HEK293 (cell line): ENCODE data around the gene TAF9B.

ENCODE experiments used
- HIC1 ChIP-seq: fragments of 450-650 bp; formaldehyde crosslinking; IDR thresholded peaks from 2 replicates; pipeline ENCODE4 v1.5.1; 2016; ENCODE audit warnings: missing biosample characterization, missing genetic modification characterization
- HOXA7 ChIP-seq: sonication (generic); formaldehyde crosslinking; IDR thresholded peaks from 2 replicates; pipeline ENCODE4 v1.8.1; 2022; ENCODE audit warnings: missing genetic modification reagents, borderline replicate concordance
- OVOL3 ChIP-seq: fragments of 450-650 bp; formaldehyde crosslinking; IDR thresholded peaks from 2 replicates; pipeline ENCODE4 v1.5.1; 2016; ENCODE audit warnings: missing biosample characterization, missing genetic modification characterization
- PRDM10 ChIP-seq: fragments of 450-650 bp; formaldehyde crosslinking; IDR thresholded peaks from 2 replicates; pipeline ENCODE4 v1.5.1; 2016; ENCODE audit warnings: missing biosample characterization, missing genetic modification characterization
- REPIN1 ChIP-seq: fragments of 450-650 bp; formaldehyde crosslinking; IDR thresholded peaks from 2 replicates; pipeline ENCODE4 v1.5.1; 2017; ENCODE audit warnings: missing biosample characterization, missing genetic modification characterization, low read depth
- SETDB1 ChIP-seq: IDR thresholded peaks from one replicate; pipeline ENCODE4 v1.6.1; 2017; ENCODE audit warnings: mild to moderate bottlenecking, low read length, moderate library complexity, mixed read lengths; ENCODE audit not compliant: insufficient read length
- SP3 ChIP-seq: fragments of 450-650 bp; formaldehyde crosslinking; IDR thresholded peaks from 2 replicates; pipeline ENCODE4 v1.5.1; 2016; ENCODE audit warnings: missing biosample characterization, missing genetic modification characterization
- TCF7L2 ChIP-seq: IDR thresholded peaks from 2 replicates; pipeline ENCODE4 v1.6.1; 2011; ENCODE audit warnings: low read depth, mild to moderate bottlenecking, inconsistent platforms, low read length, moderate library complexity, borderline replicate concordance
- ZFP41 ChIP-seq: fragments of 450-650 bp; formaldehyde crosslinking; IDR thresholded peaks from 2 replicates; pipeline ENCODE4 v1.5.1; 2016; ENCODE audit warnings: missing biosample characterization, missing genetic modification characterization, borderline replicate concordance
- ZNF140 ChIP-seq: fragments of 450-650 bp; formaldehyde crosslinking; IDR thresholded peaks from 2 replicates; pipeline ENCODE4 v1.5.1; 2016; ENCODE audit warnings: missing biosample characterization, missing genetic modification characterization
- ZNF23 ChIP-seq: fragments of 450-650 bp; formaldehyde crosslinking; IDR thresholded peaks from 2 replicates; pipeline ENCODE4 v1.5.1; 2016; ENCODE audit warnings: missing biosample characterization, missing genetic modification characterization, borderline replicate concordance
- ZNF302 ChIP-seq: fragments of 450-650 bp; formaldehyde crosslinking; IDR thresholded peaks from 2 replicates; pipeline ENCODE4 v1.5.1; 2016; ENCODE audit warnings: missing biosample characterization, missing genetic modification characterization, low read depth
- ZNF324 ChIP-seq: fragments of 450-650 bp; formaldehyde crosslinking; IDR thresholded peaks from 2 replicates; pipeline ENCODE4 v1.5.1; 2016; ENCODE audit warnings: missing biosample characterization, missing genetic modification characterization
- ZNF341 ChIP-seq: fragments of 450-650 bp; formaldehyde crosslinking; IDR thresholded peaks from 2 replicates; pipeline ENCODE4; 2016; ENCODE audit warnings: low read depth, missing biosample characterization, missing genetic modification characterization
- ZNF37A ChIP-seq: fragments of 450-650 bp; IDR thresholded peaks from 2 replicates; pipeline ENCODE4 v1.5.1; 2018; ENCODE audit warnings: missing biosample characterization, missing genetic modification characterization
- ZNF426 ChIP-seq: fragments of 450-650 bp; formaldehyde crosslinking; IDR thresholded peaks from 2 replicates; pipeline ENCODE4 v1.5.1; 2017; ENCODE audit warnings: missing biosample characterization, missing genetic modification characterization, mild to moderate bottlenecking, inconsistent platforms, moderate library complexity
- ZNF549 ChIP-seq: fragments of 450-650 bp; IDR thresholded peaks from 2 replicates; pipeline ENCODE4 v1.5.1; 2018; ENCODE audit warnings: missing biosample characterization, missing genetic modification characterization, mild to moderate bottlenecking, inconsistent platforms, moderate library complexity
- ZNF560 ChIP-seq: fragments of 450-650 bp; formaldehyde crosslinking; IDR thresholded peaks from 2 replicates; pipeline ENCODE4 v1.5.1; 2017; ENCODE audit warnings: missing biosample characterization, missing genetic modification characterization, borderline replicate concordance
- ZNF596 ChIP-seq: fragments of 450-650 bp; IDR thresholded peaks from 2 replicates; pipeline ENCODE4 v1.5.0; 2018; ENCODE audit warnings: missing biosample characterization, mild to moderate bottlenecking, missing genetic modification characterization, moderate library complexity
- ZNF645 ChIP-seq: fragments of 450-650 bp; formaldehyde crosslinking; IDR thresholded peaks from 2 replicates; pipeline ENCODE4; 2016; ENCODE audit warnings: missing biosample characterization, missing genetic modification characterization
- ZNF654 ChIP-seq: fragments of 450-650 bp; formaldehyde crosslinking; IDR thresholded peaks from 2 replicates; pipeline ENCODE4 v1.5.1; 2016; ENCODE audit warnings: low read depth, missing biosample characterization, missing genetic modification characterization
- ZNF76 ChIP-seq: fragments of 450-650 bp; formaldehyde crosslinking; IDR thresholded peaks from 2 replicates; pipeline ENCODE4; 2016; ENCODE audit warnings: low read depth, missing biosample characterization, missing genetic modification characterization, borderline replicate concordance
- ZSCAN23 ChIP-seq: fragments of 450-650 bp; formaldehyde crosslinking; IDR thresholded peaks from 2 replicates; pipeline ENCODE4 v1.5.1; 2016; ENCODE audit warnings: missing biosample characterization, missing genetic modification characterization
- ZXDB ChIP-seq: fragments of 450-650 bp; formaldehyde crosslinking; IDR thresholded peaks from 2 replicates; pipeline ENCODE4 v1.5.1; 2016; ENCODE audit warnings: missing biosample characterization, missing genetic modification characterization
- TF ChIP-seq, protein P1 (sequence below): fragments of 450-650 bp; formaldehyde crosslinking; IDR thresholded peaks from 2 replicates; pipeline ENCODE4 v1.5.1; 2016; ENCODE audit warnings: missing biosample characterization, missing genetic modification characterization
- TF ChIP-seq, protein P2 (sequence below): fragments of 450-650 bp; formaldehyde crosslinking; IDR thresholded peaks from 2 replicates; pipeline ENCODE4 v1.5.1; 2016; ENCODE audit warnings: missing biosample characterization, missing genetic modification characterization

Gene TAF9B

DNA sequence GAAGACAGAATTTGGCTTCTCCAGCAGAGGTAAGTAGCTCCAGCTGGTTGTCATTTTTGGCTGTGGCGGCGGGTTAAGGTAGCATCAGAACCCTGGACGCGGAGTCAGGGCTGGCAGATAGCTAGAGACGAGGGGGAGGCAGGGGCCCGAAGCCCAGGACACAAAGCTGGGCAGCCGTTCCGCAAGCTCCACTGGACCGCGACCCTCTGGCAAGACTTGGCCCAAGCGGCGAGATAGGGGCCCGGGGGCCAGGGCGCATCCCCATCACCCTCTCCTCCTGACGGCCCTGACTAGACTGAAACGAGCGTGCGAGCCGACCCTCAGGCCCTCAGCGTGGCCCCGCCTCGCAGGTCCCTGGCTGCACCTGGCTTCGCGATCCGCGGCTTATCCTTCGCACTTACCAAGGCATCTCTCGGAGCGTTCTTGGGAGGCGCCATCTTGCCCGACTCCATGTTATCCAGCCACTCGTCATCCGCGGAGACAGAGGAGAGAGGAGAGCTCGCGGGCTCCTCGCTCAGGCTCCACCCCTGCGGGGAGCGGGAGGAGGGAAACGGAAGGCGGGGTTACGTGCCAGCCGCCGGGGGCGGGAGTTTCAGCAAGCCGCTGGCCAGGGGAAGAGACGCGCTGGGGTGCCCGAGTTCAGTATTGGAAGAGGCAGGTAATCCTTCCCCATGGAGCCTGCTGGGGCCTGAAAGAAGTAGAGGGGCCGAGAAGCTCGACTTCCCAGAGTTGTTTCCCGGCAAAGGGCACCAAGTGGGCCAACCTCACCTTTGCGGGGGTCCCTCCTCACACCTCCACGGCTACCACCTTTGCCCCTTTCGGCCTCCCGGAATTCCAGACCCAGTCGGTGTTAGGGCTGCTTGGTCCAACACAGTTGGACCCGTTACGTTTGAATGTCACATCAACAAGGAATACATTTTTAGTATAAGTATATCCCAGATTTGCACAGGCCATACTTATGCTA, at the start of gene TAF9B (continued):
- TF ChIP-seq ZNF37A (no peak), OVOL3 (tag by site-specific recombination) (no peak), ZNF596 (tag by site-specific recombination) (no peak), HOXA7 (CRISPR knock-in tag) (no peak), ZNF302 (tag by site-specific recombination) (no peak), ZNF426 (tag by site-specific recombination) (no peak), REPIN1 (tag by site-specific recombination) (no peak), ZNF23 (no peak), ZNF549 (tag by site-specific recombination) (no peak), TCF7L2 (no peak), SP3 (tag by site-specific recombination) (peak; percentile 70), ZNF560 (no peak), PRDM10 (tag by site-specific recombination) (peak; percentile 13; the same call in 1 of the 2 replicates), HIC1 (tag by site-specific recombination) (peak; percentile 77), ZNF645 (tag by site-specific recombination) (no peak), ZXDB (tag by site-specific recombination) (peak; percentile 53; the same call in 1 of the 2 replicates), ZFP41 (no peak), SETDB1 (no peak), ZNF341 (tag by site-specific recombination) (no peak), ZNF140 (no peak), ZSCAN23 (tag by site-specific recombination) (no peak), ZNF76 (tag by site-specific recombination) (no peak), ZNF324 (peak; percentile 33; the same call in 1 of the 2 replicates), ZNF654 (tag by site-specific recombination) (no peak)
- TF ChIP-seq, protein P1, sequence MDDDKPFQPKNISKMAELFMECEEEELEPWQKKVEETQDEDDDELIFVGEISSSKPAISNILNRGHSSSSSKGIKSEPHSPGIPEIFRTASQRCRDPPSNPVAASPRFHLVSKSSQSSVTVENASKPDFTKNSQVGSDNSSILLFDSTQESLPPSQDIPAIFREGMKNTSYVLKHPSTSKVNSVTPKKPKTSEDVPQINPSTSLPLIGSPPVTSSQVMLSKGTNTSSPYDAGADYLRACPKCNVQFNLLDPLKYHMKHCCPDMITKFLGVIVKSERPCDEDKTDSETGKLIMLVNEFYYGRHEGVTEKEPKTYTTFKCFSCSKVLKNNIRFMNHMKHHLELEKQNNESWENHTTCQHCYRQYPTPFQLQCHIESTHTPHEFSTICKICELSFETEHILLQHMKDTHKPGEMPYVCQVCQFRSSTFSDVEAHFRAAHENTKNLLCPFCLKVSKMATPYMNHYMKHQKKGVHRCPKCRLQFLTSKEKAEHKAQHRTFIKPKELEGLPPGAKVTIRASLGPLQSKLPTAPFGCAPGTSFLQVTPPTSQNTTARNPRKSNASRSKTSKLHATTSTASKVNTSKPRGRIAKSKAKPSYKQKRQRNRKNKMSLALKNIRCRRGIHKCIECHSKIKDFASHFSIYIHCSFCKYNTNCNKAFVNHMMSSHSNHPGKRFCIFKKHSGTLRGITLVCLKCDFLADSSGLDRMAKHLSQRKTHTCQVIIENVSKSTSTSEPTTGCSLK = no peak
- TF ChIP-seq, protein P2, sequence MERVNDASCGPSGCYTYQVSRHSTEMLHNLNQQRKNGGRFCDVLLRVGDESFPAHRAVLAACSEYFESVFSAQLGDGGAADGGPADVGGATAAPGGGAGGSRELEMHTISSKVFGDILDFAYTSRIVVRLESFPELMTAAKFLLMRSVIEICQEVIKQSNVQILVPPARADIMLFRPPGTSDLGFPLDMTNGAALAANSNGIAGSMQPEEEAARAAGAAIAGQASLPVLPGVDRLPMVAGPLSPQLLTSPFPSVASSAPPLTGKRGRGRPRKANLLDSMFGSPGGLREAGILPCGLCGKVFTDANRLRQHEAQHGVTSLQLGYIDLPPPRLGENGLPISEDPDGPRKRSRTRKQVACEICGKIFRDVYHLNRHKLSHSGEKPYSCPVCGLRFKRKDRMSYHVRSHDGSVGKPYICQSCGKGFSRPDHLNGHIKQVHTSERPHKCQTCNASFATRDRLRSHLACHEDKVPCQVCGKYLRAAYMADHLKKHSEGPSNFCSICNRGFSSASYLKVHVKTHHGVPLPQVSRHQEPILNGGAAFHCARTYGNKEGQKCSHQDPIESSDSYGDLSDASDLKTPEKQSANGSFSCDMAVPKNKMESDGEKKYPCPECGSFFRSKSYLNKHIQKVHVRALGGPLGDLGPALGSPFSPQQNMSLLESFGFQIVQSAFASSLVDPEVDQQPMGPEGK (tag by site-specific recombination) = peak; percentile 69
